ENCODE measurements around the gene SLC7A6OS.

Gene SLC7A6OS

GRCh38 chr16:68265078-68265920, 45.4 kb downstream of the SLC7A6OS start:
- H3K4me3 ChIP-seq (ENCODE audit: low read length): peak overlapping the region; percentile 96
- no peak for DNase-seq (ENCODE audit: low read depth)
- no peak for TF ChIP-seq CTCF (conservative IDR thresholded peaks at IDR 0.05; ENCODE audit: low read depth, low read length)

GRCh38 chr16:68264128-68265077, 46.3 kb downstream of the SLC7A6OS start, which contains the start of gene SLC7A6:
SLC7A6 (plus strand) TSS chr16:68264526; CDS start chr16:68274727, 10,201 bp downstream.
- DNase-seq (ENCODE audit: low read depth): no peak
- TF ChIP-seq CTCF (conservative IDR thresholded peaks at IDR 0.05; ENCODE audit: low read depth, low read length): peak; percentile 74
- peak within 1 kb of the TSS; percentile 96 for H3K4me3 ChIP-seq (ENCODE audit: low read length)

- TF ChIP-seq CTCF (conservative IDR thresholded peaks at IDR 0.05; ENCODE audit: low read depth, low read length): no peak
- peak overlapping the region; percentile 48 for H3K4me3 ChIP-seq (ENCODE audit: low read length)
- no peak for DNase-seq (ENCODE audit: low read depth)
Observed at GRCh38 chr16:68263559-68264127, 47.1 kb downstream of the SLC7A6OS start.

- DNase-seq (ENCODE audit: low read depth): no peak
- H3K4me3 ChIP-seq (ENCODE audit: low read length): no peak overlapping the region
- TF ChIP-seq CTCF (conservative IDR thresholded peaks at IDR 0.05; ENCODE audit: low read depth, low read length): no peak
Observed at GRCh38 chr16:68259007-68259825, 51.5 kb downstream of the SLC7A6OS start.

GRCh38 chr16:68257906-68258800, 52.6 kb downstream of the SLC7A6OS start:
- TF ChIP-seq CTCF (conservative IDR thresholded peaks at IDR 0.05; ENCODE audit: low read depth, low read length): no peak
- H3K4me3 ChIP-seq (ENCODE audit: low read length): no peak overlapping the region
- DNase-seq (ENCODE audit: low read depth): peak; percentile 81

Measured in retinal pigment epithelial cell (primary cell).